ENCODE data around the gene EIF3J.

EIF3J gene

DNA sequence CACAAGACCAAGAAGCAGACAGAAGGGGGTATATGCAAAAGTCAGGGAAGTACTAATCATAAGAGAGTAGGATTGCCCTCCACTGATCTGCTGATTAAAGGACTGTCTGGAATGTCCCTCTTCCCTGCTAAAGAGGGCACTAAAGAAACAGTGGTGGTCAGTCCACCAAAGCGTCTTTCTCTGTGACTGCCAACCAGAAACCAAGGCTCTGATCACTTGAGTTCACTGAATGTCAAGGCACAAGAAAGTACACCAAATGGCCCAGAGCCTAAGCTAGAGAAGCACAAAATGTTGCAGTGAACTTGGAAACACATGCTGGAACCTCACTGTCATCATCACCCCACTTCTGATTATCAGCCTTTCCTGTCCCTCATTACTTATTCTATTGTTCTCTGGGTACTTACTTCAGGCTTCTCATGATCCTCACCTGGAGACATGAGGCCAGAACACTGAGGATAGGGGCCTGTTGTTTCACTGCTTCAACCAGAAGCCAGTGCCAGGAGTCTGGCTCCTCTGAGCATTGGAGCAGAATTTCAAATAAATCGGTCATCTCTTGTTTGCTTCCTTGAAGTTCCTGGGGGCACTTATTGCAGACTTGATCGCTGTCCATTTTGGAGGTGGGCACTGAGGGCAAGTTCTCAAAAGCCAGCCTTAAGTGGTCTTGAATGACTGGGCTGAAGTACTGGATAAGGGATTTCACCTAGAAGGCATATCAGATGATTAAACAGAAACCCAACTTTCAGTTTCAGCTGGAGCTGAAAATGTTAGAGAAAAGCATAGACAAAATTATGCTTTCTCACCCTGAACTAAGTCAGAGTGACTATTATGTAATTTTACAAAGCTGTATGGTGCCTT, 58.9 kb downstream of the EIF3J start:
- no peak for DNase-seq

DNA sequence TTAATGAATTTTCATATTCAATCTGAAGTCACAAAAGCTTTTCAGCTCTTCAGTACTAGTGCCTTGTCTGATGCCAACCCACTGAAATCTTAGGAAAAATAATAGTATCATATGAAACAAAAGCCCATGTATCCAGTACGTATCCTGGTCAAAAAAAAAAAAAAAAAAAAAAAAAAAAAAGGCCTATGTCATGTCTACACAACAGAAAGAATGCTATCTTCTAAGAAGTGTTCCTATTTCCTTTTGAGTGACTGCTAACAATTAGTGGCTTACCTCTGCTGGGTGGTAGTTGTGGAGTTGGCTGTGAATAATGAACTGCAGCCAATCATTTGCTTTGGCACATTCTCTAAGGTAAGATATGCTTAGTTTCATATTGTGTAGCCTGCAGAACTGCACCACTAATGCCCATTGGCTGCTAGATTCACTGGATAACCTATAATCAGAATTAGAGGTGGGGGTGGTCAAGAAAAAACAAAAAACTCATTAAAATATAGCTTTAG, 59.6 kb downstream of the EIF3J start:
- no peak for DNase-seq

GRCh38 chr15:44598066-44598465, 61.1 kb downstream of the EIF3J start:
- DNase-seq: no peak

GRCh38 chr15:44598892-44599291, 61.9 kb downstream of the EIF3J start:
- no peak for DNase-seq

GRCh38 chr15:44603126-44603525, 66.2 kb downstream of the EIF3J start:
- no peak for DNase-seq

GRCh38 chr15:44606740-44607139, 69.8 kb downstream of the EIF3J start:
- DNase-seq: no peak

Measured in effector CD4-positive, alpha-beta T cell (primary cell).